A673 (cell line): ENCODE measurements around the gene CDCA7L.

Experiments used
- CTCF ChIP-seq: fragments of 300-800, 200-600 bp; sonication (generic); conservative IDR thresholded peaks from 2 replicates; pipeline ENCODE4 v1.5.1; 2017; ENCODE audit warnings: low read depth, mild to moderate bottlenecking, antibody characterized with exemption, low read length, moderate library complexity, mixed read lengths
- EZH2 ChIP-seq: fragments of 200-600 bp; sonication (generic); IDR thresholded peaks from 2 replicates; pipeline ENCODE4 v1.6.1; 2017; ENCODE audit warnings: borderline replicate concordance, low read depth, mild to moderate bottlenecking, mixed read lengths, antibody characterized with exemption, low read length; ENCODE audit not compliant: poor library complexity, severe bottlenecking

- no peak for TF ChIP-seq CTCF
- no peak for TF ChIP-seq EZH2
Observed at GRCh38 chr7:21868576-21868850, 77.2 kb downstream of the CDCA7L start.
